ENCODE data around the gene DCTD. TPM values are rescaled to one million over a fixed set of nuclear protein-coding genes. Genes with fewer than 3 reads are reported as not detected.

Gene DCTD
- total and polyA plus RNA-seq, 10 of the 15 experiments (the other 5 are each of a cell fraction or from before 2014, with no cell fraction given) = 37.8 to 137 (median 92.1) TPM

GRCh38 chr4:182924497-182924896, 7.3 kb upstream of the DCTD start:
- ATAC-seq (no peak), FAIRE-seq (no peak), DNase-seq (ENCODE audit: low read depth, low spot score) (no peak)
- SMC1A ChIA-PET (ENCODE audit: uncharacterized antibody, unreplicated experiment) = interaction anchor here (0.6 to 5.3 kb wide), 17 partner anchors 11 to 1619 kb away, joined by 3 to 37 read pairs (median 5); no protein-coding TSS in a partner anchor
- intact Hi-C loops (cut with micrococcal nuclease; ENCODE audit: unreplicated experiment) = loop anchor here (2.0 to 10.0 kb wide), 3 partner anchors 290 to 1782 kb away; no protein-coding TSS in a partner anchor
- Histone ChIP-seq H3K27me3 (replicated peaks in 1 of 2; ENCODE audit: control insufficient read depth in 2 of 2, insufficient read depth in 2 of 2, low read length in 1 of 2) (no peaks in the 10 kb centered on the region; a peak in 1 of 4 replicates), H3K9ac (ENCODE audit: control insufficient read depth, insufficient read depth, low read length) (no peak overlapping the region), H4K20me1 (ENCODE audit: control insufficient read depth, insufficient read depth) (no peaks in the 10 kb centered on the region), H3K27ac (ENCODE audit: control insufficient read depth, insufficient read depth) (no peak overlapping the region), H3K36me3 (ENCODE audit: control insufficient read depth in 2 of 2, insufficient read depth in 2 of 2, low read length in 1 of 2) (no peaks in the 10 kb centered on the region), H3K4me3 (no peak overlapping the region), H3K4me1 (ENCODE audit: control insufficient read depth, insufficient read depth, low read length) (peaks cover 1% of the 10 kb centered on the region), H2AFZ (ENCODE audit: control insufficient read depth, low read depth, low read length) (no peak overlapping the region), H3K79me2 (ENCODE audit: control insufficient read depth, insufficient read depth, low read length) (no peaks in the 10 kb centered on the region), H3K4me2 (ENCODE audit: control insufficient read depth, insufficient read depth) (no peak overlapping the region), H3K9me3 (replicated peaks; ENCODE audit: control insufficient read depth, insufficient read depth, low read length) (no peaks in the 10 kb centered on the region)
- in situ Hi-C loops (cut with MboI) = loop anchor here (10.0 kb wide), 1 partner anchor 430 kb away; no protein-coding TSS in a partner anchor
- WGBS (ENCODE audit: insufficient coverage, insufficient replicate concordance, low lambda C conversion rate, missing lambda C conversion rate) = 75% methylated on average over 7 of the region's 7 CpGs
- POLR2A ChIA-PET = interaction anchor here (0.6 kb wide), 1 partner anchor 56 kb away, joined by 3 read pairs; no protein-coding TSS in a partner anchor
- RAD21 ChIA-PET (ENCODE audit: unreplicated experiment) = interaction anchor here (1.0 to 2.0 kb wide), 10 partner anchors 13 to 1782 kb away, joined by 3 to 16 read pairs (median 4); no protein-coding TSS in a partner anchor
- no TSS peak for BruUV-seq (replicated peaks)
- TF ChIP-seq TAF1 (IDR thresholded peaks at IDR 0.05; ENCODE audit: borderline replicate concordance, low read depth, low read length) (no peak), ETV6 (conservative IDR thresholded peaks at IDR 0.05 in 1 of 2, IDR thresholded peaks at IDR 0.05 in 1 of 2; ENCODE audit: borderline replicate concordance in 1 of 2, low read depth in 1 of 2) (no peak)
- CTCF ChIA-PET = interaction anchor here (0.6 to 7.5 kb wide), 50 partner anchors 8 to 1621 kb away, joined by 3 to 85 read pairs (median 5); partner anchors contain the start of gene DCTD

- H3K27me3 ChIP-seq (replicated peaks in 1 of 2; ENCODE audit: control insufficient read depth in 2 of 2, insufficient read depth in 2 of 2, low read length in 1 of 2) = no peaks in the 10 kb centered on the region; a peak in 1 of 4 replicates
- peaks cover 7% of the 10 kb centered on the region for H3K4me1 ChIP-seq (ENCODE audit: control insufficient read depth, insufficient read depth, low read length)
- no peaks in the 10 kb centered on the region for H4K20me1 ChIP-seq (ENCODE audit: control insufficient read depth, insufficient read depth)
- H3K4me3 ChIP-seq = no peak overlapping the region
- BruUV-seq (replicated peaks) = no TSS peak
- H3K79me2 ChIP-seq (ENCODE audit: control insufficient read depth, insufficient read depth, low read length) = no peaks in the 10 kb centered on the region
- no peak for TF ChIP-seq TCF12 (IDR thresholded peaks at IDR 0.05; ENCODE audit: low read depth, low read length)
- no peak for TF ChIP-seq TCF3 (IDR thresholded peaks at IDR 0.05; ENCODE audit: borderline replicate concordance, insufficient read depth, low read depth, low read length)
- TF ChIP-seq, protein P1, sequence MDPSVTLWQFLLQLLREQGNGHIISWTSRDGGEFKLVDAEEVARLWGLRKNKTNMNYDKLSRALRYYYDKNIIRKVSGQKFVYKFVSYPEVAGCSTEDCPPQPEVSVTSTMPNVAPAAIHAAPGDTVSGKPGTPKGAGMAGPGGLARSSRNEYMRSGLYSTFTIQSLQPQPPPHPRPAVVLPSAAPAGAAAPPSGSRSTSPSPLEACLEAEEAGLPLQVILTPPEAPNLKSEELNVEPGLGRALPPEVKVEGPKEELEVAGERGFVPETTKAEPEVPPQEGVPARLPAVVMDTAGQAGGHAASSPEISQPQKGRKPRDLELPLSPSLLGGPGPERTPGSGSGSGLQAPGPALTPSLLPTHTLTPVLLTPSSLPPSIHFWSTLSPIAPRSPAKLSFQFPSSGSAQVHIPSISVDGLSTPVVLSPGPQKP (IDR thresholded peaks at IDR 0.05; ENCODE audit: low read depth, low read length) = no peak
- DNase-seq (ENCODE audit: low read depth, low spot score) (no peak), ATAC-seq (no peak), FAIRE-seq (no peak)
- WGBS (ENCODE audit: insufficient coverage, insufficient replicate concordance, low lambda C conversion rate, missing lambda C conversion rate) = 67% methylated on average over 10 of the region's 10 CpGs
- SMC1A ChIA-PET (ENCODE audit: uncharacterized antibody, unreplicated experiment) = interaction anchor here (0.6 to 5.3 kb wide), 5 partner anchors 11 to 448 kb away, joined by 3 to 37 read pairs (median 5); no protein-coding TSS in a partner anchor
- H3K27ac ChIP-seq (ENCODE audit: control insufficient read depth, insufficient read depth) = no peak overlapping the region
- no peak overlapping the region for H3K4me2 ChIP-seq (ENCODE audit: control insufficient read depth, insufficient read depth)
- POLR2A ChIA-PET = interaction anchor here (0.6 kb wide), 1 partner anchor 22 kb away, joined by 3 read pairs; no protein-coding TSS in a partner anchor
- H3K9ac ChIP-seq (ENCODE audit: control insufficient read depth, insufficient read depth, low read length) = no peak overlapping the region
- in situ Hi-C loops (cut with MboI) = loop anchor here (10.0 kb wide), 1 partner anchor 429 kb away; no protein-coding TSS in a partner anchor
- CTCF ChIA-PET = interaction anchor here (0.5 to 7.5 kb wide), 19 partner anchors 11 to 883 kb away, joined by 3 to 85 read pairs (median 12); no protein-coding TSS in a partner anchor
- intact Hi-C loops (cut with micrococcal nuclease; ENCODE audit: unreplicated experiment) = loop anchor here (2.0 to 10.0 kb wide), 3 partner anchors 289 to 1781 kb away; no protein-coding TSS in a partner anchor
- no peaks in the 10 kb centered on the region for H3K36me3 ChIP-seq (ENCODE audit: control insufficient read depth in 2 of 2, insufficient read depth in 2 of 2, low read length in 1 of 2)
- H3K9me3 ChIP-seq (replicated peaks; ENCODE audit: control insufficient read depth, insufficient read depth, low read length) = no peaks in the 10 kb centered on the region
- no peak overlapping the region for H2AFZ ChIP-seq (ENCODE audit: control insufficient read depth, low read depth, low read length)
- RAD21 ChIA-PET (ENCODE audit: unreplicated experiment) = interaction anchor here (1.1 to 2.0 kb wide), 4 partner anchors 12 to 444 kb away, joined by 3 to 16 read pairs (median 8); no protein-coding TSS in a partner anchor
Observed at GRCh38 chr4:182923796-182924340, 6.7 kb upstream of the DCTD start.
